GM19239 (cell line): ENCODE results near the gene MIOX.

ENCODE experiments used
- DNase-seq: peaks from one replicate; pipeline ENCODE4 v3.0.0; 2011; ENCODE audit warnings: low spot score; ENCODE audit not compliant: insufficient read length
- FAIRE-seq: peaks from 2 replicates; lab custom pipeline; 2011; peaks lifted over from hg19 to GRCh38; lab: Jason Lieb, UNC

Gene MIOX

DNA sequence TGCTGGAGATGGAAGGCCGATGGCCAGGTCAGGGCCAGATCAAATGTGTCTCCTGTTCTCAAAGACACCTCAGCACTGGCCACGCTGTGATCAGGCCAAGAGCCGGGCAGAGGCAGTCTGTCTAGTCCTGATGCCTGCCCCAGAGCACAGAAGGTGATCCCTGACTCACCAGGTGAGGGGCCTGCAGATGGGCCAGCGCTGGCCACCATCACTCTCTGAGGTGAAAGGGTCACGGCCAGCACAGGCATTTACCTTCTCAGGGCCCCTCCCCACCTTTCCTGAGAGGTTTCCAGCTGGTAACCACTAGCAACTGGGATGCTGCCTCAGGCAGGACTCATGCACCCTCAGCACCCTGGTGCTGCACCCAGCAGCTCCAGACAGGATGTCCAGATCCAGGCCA lies 14.7 kb upstream of the MIOX start:
- no peak for FAIRE-seq
- no peak for DNase-seq

DNA sequence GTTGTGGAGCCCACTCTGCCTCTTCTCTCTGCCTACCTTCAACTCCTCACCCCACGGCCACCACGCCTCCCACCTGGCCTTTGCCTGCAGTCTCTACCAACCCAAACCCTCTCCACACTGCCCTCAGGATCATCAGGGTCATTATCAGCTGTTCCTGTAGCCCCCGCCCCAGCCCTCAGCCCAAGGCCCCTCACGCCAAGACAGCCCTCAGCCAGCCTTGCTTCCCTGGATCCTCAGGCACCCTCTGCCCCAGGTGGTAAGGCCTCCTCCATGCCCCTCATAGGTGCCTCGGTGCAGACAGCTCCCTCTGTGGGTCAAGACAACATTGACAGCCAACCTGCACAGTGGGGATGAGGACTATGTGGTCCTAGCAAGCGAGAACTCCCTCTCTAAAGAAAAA lies 13.6 kb upstream of the MIOX start:
- no peak for DNase-seq
- peak; percentile 92 for FAIRE-seq

DNA sequence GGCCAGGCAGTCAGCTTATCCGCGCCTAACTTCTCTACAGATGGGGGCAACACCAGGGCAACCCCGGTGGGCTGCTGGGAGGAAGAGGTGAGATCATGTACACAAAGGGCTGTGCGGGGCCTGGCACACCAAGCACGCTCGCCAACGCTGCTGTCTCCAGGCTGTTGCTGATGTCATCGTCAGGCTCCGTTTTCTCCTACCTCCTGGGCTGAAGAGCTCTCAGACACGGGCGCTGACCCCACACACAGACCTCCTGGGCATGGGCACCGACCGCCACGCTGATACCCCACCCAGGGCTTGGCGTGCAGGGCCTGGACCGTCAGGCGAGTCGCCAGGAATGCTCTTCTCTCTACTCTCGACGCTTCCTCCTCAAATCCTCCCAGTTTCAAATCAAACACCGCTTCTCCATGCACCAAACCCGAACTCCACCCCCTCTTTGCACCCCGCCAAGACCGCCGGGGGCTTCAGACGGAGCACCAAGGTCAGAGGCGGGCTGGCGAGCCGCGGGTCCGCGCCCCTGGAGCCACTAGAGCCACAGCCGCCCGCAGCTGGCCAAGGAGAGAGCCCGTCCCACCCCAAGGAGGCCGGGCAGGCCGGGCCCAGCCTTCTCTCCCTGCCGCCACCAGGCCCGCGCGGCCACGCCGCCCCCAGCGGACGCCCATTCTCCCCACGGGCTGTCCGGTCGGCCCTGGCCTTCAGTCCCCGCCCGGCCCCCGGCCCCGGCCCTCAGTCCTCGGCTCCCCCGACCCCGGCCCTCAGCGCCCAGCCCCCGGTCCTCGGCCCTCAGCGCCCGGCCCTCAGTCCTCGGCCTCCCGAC lies 12.6 kb upstream of the MIOX start:
- no peak for DNase-seq
- FAIRE-seq, result no peak

DNA sequence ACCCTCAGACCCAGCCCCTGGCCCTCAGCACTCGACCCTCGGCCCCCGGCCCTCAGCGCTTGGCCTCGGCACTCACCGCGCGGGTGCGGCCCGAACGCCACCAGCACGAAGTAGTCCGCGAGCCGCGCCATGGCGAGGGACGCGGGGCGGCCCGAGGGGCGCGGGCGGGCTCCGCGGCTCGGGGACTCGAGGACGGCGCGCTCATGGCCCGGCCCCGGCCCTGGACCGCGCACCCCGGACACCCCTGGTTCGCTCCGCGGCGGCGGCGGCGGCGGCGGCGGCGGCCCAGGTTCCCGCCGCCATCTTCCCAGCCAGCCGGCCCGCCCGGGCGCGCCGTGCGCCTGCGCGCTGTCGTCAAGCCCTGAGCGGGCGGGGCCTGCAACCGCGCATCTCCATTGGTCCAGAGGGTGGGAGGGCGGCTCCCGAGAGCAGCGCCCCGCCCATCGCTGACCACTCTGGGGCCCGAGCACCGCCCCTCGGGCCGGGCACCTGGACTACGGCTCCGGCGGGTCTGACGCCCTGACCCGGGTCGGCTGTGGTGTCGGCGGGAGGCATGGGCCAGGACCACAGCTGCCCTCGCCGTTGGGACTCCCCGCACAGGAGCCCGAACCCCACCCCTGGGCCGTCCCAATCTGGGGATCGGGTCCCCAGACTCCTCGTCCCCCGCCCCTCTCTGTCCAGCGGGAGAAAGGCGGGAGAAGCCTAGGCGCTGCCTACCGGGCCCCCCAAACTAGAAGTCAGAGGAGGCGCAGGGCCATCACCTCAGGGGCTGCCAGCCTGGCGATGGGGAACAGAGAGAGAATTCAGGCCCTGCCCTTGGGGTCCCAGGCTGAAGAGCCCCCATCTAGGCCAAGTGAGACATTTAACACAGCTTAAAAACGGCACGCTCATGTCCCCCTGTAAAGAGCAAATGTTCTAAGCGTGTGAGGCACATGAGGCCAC lies 11.7 kb upstream of the MIOX start, which contains the start of gene SBF1:
Gene SBF1 (minus strand): TSS at position 326 of the 942 bp plus-strand sequence. CDS start 195 bp downstream, at position 131.
- peak; percentile 83 for FAIRE-seq
- DNase-seq, result peak; percentile 98

DNA sequence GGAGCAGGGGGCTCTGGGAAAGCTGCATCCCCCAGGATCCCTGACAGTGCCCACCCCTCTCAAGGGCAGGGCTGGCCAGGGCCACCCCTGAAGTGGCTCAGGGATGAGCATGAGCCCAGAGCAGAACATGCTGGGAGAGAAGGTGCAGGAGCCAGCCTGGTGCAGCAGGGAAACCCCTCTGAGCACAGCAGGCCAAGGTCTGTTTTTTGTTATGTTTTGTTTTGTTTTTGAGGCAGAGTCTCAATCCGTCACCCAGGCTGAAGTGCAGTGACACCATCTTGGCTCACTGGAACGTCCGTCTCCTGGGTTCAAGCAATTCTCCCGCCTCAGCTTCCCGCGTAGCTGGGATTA lies 11.0 kb upstream of the MIOX start:
- FAIRE-seq (no peak), DNase-seq (no peak)

DNA sequence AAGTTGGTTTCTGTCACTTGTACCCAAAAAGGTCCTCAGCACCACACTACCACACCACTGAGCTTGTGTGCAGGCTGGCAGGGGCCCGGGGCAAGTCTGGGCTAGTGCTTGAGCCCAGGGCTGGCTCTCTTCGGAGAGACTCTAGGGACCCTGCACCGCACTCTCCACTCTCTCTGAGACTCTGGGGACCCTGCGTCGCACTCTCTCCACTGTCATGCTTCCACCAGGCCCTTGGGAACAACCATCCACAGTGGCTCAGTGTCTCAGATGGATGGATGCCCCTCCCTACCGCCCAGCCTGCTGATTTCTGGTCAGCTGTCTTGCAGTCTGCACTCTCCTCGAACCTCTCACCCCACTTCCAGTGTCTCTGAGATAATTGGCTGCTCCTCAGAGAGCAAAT lies 9.8 kb upstream of the MIOX start:
- DNase-seq, result no peak
- no peak for FAIRE-seq

DNA sequence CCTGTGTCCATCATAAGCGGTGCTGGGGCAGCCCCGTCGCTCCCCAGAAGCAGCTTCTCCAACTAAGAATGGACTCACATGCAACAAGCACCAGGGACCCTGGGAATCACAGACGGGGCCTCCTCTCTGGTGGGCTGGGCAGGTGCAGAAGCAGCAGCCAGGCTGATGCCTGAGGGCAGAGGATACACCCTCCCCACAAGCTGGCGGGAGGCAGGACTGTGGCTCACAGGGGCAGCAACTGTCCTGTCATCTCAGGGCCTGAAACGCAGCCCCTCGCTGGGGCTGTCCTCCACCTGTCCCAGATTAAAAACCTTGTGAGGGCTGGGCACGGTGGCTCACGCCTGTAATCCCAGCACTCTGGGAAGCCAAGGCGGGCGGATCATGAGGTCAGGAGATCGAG lies 8.7 kb upstream of the MIOX start:
- no peak for FAIRE-seq

DNA sequence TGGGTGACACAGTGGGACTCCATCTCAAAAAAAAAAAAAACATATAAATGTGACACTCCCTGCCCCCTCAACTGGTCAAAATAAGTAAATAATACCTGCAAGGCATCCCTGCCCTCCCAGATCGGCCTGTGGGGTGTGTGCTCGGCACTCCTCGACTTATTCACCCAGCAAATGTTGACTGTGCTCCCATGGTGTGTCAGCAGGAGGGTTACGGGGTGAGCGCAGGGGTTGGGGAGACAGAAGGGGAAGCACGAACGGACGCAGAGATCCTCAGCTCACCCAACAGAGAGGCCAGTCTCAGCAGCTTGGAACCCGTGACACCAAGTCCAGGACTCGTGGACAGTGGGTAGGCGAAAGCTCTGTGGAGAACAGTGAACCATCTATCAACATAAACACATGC lies 6.9 kb upstream of the MIOX start:
- FAIRE-seq (no peak), DNase-seq (no peak)

More for the DNA sequence above, 8.7 kb upstream of the MIOX start:
- DNase-seq, result no peak

DNA sequence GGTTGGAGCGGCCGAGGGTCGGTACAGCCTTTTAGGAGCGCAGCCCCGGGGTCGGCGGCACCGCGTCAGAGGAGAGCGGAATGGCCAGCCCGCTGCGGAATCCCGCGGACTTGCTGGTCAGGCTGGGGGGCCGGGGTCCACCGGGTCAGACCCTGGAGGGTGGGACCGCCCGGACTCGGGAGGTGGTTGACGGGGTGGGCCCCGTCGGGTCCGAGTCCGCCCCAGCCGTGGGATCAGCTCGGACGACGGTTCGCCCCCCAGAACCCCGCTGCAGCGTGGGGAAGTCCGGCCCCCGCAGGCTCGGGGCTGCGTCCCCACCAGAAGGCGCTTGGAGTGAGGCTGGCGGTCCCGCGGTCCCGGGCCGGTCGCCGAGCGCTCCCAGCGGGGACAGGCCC lies 5.6 kb upstream of the MIOX start:
- DNase-seq (no peak), FAIRE-seq (no peak)

DNA sequence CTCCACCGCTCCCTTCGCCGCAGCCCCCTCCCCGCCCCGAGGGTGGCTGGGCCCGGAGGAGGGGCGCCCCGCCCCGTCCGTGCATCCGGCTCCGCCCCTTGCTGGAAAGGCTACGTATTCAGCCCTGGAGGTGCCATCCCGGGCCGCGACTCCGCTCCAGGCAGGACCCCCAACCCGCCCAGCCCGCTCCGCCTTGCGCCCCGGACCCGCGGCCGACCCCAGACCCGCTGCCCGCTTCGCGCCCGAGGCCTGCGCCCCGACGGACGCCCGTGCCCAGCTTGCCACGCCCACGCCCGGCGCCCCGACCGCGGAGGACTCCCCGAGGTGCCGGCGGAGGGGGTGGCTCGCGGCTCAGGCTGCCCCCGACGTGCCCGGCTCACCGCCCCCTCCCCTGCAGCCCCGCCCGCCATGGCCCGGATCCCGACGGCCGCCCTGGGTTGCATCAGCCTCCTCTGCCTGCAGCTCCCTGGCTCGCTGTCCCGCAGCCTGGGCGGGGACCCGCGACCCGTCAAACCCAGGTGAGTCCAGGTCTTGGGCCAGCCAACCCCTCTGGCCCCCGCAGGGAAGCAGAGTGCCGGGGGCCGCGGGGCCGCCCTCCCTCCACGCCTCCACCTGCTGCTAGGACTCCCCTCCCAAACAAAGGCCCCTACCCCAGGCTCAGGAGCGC lies 5.1 kb upstream of the MIOX start, which contains the start of gene ADM2:
Gene ADM2 (plus strand): TSS at position 104 of the 667 bp plus-strand sequence. CDS start 305 bp downstream, at position 409.
- DNase-seq, result no peak
- FAIRE-seq, result peak; percentile 71

DNA sequence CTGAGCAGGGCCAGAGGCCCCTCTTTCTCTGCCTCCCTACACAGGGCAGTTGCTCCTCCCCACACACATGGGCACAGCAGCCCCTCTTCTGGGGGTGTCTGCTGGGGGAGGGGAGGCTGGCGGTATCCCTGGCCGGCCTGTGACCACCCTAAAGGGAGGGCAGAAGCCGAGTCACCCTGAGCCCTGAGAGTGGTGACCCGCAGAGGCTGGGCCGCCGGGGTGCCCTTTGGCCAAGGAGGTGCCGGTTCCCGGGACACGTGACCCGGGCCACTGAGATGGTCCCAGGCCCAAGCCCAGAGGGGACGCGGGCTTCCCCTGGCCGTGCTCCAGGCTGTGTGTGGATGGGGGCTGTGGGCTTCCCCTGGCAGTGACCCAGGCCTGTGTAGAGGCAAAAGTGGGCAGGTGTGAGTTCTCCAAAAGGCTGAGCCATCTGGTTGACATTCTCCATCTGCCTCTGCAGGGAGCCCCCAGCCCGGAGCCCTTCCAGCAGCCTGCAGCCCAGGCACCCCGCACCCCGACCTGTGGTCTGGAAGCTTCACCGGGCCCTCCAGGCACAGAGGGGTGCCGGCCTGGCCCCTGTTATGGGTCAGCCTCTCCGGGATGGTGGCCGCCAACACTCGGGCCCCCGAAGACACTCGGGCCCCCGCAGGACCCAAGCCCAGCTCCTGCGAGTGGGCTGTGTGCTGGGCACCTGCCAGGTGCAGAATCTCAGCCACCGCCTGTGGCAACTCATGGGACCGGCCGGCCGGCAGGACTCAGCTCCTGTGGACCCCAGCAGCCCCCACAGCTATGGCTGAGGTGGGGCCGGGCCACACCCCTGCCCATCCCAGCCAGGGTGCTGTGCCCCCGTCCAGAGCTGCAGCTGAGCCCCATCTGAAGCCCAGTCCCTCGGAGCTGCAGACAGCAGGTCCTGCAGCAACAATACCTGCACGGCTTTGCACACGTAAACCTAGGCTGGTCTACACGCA lies 4.3 kb upstream of the MIOX start:
- no peak for FAIRE-seq
- DNase-seq, result no peak

DNA sequence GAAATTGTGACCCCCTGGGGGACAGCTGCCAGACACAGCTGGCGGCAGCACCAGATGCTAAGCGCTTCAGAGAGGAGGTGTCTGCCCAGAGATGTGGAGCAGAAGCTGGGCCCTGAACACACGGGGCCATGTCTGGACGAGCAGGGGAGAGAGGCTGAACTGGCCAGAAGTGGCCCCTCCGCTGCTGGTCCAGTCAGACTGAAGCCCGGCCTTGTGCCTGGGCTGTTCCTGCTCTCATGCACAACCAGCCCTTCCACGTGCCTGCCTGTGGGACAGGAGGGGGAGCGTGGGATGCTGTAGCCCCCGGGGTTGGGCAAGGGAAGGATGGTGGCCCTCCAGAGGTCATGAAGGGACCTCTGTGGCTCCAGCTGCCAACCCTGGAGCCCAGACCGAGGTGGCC lies 3.6 kb upstream of the MIOX start:
- FAIRE-seq (no peak), DNase-seq (no peak)

DNA sequence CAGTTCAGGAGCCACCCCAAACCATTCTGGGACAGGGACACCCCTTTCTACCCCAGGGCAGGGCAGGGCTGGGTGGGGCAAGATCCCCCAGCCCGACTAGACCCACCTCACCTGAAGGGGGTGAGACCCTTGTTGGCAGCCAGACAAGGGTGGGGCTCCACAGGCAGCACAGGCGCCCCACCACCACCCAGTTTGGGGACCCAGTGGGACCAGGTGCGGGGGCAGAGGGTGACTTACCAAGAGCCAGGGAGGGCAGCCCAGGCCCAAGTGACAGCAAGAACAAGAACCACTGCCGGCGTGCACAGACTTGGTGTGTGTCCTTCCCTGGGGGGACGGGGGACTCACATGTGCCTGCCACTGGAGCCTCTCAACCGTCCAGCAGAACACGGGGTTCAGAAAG lies 3.1 kb upstream of the MIOX start:
- FAIRE-seq (no peak), DNase-seq (no peak)

DNA sequence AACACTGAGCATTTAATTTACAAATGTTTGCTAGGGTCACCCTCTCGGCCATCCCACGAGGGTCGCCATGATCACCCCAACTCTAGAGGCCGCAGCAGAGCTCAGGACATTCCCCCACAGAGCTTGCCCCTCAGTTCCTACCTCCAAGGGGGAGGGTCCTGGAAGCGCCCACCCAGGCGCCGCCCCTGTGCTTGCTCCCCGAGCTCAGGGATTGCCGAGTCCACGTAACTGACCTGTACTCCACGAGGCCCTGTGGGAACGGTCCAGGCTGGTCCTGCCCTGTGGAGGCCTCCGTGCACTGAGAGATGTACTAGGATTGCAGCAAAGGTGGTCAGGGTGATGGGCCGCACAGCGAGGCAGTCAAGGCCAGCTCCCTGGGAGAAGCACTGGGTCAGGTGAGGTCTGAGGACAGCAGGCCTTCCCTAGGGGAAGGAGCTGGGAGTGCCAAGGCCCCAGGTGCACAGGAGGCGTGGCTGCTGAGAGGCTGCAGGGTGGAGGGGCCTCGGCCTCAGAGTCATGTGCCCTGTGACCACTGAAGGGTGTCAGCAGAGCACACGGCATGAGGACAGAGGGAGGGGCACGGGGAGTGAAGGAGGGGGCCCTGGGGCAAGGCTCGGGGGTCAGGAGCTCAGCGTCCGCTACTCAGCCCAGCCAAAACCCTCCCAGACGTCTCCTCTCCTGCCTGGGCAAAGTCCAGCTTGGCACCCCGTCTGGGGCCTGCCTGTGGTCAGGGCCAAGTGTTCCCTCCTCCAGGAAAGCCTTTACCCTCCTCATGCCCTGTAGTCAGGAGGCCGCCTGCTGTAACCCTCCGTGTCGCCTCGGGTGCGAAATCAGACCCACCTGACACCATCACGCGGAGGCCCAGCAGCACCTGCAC lies 2.4 kb upstream of the MIOX start:
- no peak for FAIRE-seq
- DNase-seq, result no peak

DNA sequence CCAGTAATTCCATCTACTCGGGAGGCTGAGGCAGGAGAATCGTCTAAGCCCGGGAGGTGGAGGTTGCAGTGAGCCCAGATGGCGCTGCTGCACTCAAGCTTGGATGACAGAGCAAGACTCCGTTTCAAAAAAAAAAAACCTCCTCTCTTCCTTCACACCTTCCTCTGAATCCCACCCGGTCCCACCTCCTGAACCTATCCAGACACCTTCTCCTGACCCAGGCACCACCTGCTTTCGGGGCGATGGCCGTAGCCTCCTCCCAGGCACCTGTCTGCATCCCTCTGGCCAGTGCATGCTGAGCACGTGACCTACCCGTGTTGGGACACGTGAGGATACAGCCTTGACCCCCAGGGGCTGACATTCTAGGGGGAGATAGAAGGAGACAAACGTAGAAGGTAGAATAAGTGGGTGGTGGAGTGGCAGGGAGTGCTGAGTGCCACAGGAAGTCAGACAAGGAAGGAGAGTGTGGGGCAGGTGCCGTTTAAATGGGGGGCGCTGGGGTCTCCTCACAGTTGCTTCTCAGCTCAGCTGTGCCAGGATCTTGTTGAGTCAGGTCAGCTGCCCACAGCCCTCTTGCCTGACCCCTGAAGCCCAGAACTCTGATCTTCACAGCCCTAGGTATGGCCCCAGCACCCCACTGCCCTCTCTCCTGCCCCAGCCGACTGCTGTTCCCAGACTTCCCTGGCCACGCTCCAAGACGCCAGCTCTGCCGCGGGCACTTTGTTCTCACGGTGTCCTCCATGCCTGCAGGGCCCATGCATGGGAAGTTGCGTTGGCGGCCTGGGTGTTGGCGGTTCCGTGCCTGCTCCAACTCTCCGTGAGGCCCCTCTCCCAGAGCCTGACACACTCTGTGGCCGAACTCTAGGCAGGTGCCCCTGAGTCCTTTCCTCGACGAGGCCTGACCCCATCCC lies 1.2 kb upstream of the MIOX start:
- FAIRE-seq (no peak), DNase-seq (no peak)

DNA sequence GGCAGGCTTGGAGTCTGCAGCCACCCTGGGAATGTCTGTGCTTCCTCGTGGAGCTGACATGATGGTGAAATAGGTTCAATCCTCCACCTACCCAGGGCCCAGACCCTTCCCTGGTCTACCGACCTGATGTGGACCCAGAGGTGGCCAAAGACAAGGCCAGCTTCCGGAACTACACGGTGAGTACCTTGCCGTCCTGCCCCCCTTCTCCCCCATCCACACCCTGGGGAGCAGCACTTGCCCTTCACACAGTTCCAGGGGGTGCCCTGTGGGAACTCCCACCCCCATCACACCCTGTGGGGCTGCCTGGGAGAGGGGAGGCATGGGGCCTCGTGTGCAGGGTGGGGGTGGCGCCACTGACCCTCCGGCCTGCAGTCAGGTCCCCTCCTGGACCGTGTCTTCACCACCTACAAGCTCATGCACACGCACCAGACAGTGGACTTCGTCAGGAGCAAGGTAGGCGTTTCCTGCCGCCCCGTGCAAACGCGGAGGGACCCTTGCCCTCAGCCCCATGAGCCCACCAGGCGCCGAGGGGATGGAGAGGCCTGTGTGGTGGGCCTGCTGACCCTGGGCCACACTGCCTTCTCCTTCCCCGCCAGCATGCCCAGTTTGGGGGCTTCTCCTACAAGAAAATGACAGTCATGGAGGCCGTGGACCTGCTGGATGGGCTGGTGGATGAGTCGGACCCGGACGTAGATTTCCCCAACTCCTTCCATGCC lies 789 bp downstream of the MIOX start:
- no peak for FAIRE-seq
- no peak for DNase-seq
